ENCODE data around the gene GALNT17.

GALNT17 gene

GRCh38 chr7:71442492-71443190, 310.7 kb downstream of the GALNT17 start:
- TF ChIP-seq, protein P1, sequence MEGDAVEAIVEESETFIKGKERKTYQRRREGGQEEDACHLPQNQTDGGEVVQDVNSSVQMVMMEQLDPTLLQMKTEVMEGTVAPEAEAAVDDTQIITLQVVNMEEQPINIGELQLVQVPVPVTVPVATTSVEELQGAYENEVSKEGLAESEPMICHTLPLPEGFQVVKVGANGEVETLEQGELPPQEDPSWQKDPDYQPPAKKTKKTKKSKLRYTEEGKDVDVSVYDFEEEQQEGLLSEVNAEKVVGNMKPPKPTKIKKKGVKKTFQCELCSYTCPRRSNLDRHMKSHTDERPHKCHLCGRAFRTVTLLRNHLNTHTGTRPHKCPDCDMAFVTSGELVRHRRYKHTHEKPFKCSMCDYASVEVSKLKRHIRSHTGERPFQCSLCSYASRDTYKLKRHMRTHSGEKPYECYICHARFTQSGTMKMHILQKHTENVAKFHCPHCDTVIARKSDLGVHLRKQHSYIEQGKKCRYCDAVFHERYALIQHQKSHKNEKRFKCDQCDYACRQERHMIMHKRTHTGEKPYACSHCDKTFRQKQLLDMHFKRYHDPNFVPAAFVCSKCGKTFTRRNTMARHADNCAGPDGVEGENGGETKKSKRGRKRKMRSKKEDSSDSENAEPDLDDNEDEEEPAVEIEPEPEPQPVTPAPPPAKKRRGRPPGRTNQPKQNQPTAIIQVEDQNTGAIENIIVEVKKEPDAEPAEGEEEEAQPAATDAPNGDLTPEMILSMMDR (IDR thresholded peaks at IDR 0.05; ENCODE audit: borderline replicate concordance, extremely low read depth, low read length, poor library complexity, severe bottlenecking), result no peak
- no peak for TF ChIP-seq EZH2 (IDR thresholded peaks at IDR 0.05; ENCODE audit: borderline replicate concordance, low read depth, low read length, severe bottlenecking)
- H3K4me2 ChIP-seq (ENCODE audit: insufficient read depth, low read length), result peak overlapping the region; percentile 59
- H3K27ac ChIP-seq (ENCODE audit: low read length), result peak overlapping the region; percentile 91
- H2AFZ ChIP-seq (ENCODE audit: low read depth, low read length), result peak overlapping the region; percentile 78
- DNase-seq (peak; percentile 77), ATAC-seq (ENCODE audit: insufficient read depth, low read depth) (peak; percentile 91)
- no peaks in the 10 kb centered on the region for H3K36me3 ChIP-seq (ENCODE audit: insufficient read depth, low read length)
- H3K4me3 ChIP-seq (ENCODE audit: low read depth in 1 of 2, low read length in 2 of 2), result peak overlapping the region in 1 of 2 experiments; percentile 35; a peak in 2 of 4 replicates
- H4K20me1 ChIP-seq (ENCODE audit: insufficient read depth, low read length), result no peaks in the 10 kb centered on the region
- no peaks in the 10 kb centered on the region for H3K27me3 ChIP-seq (ENCODE audit: insufficient read depth, low read length, poor library complexity)
- H3K9me3 ChIP-seq (ENCODE audit: insufficient read depth, low read length, severe bottlenecking), result no peaks in the 10 kb centered on the region
- peaks cover 25% of the 10 kb centered on the region for H3K4me1 ChIP-seq (ENCODE audit: insufficient read depth, low read length)
- peak overlapping the region; percentile 27 for H3K9ac ChIP-seq (ENCODE audit: low read depth, low read length)
- H3K79me2 ChIP-seq (ENCODE audit: insufficient read depth, low read length), result no peaks in the 10 kb centered on the region

DNA sequence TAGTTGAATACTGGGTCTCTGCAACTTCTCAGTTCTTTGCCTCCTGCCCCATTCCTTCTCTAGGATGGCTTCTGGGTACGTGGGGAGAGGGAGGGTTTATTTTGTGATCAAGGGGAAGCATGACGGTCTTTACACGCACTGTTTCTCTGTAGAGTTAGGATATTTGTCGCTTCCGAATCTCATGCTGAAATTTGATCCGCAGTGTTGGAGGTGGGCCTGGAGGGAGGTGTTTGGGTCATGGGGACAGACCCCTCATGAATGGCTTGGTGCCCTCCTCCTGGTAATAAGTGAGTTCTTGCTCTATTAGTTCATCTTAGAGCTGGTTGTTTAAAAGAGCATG, 311.2 kb downstream of the GALNT17 start:
- no peaks in the 10 kb centered on the region for H3K9me3 ChIP-seq (ENCODE audit: insufficient read depth, low read length, severe bottlenecking)
- peaks cover 25% of the 10 kb centered on the region for H3K4me1 ChIP-seq (ENCODE audit: insufficient read depth, low read length)
- peak overlapping the region; percentile 59 for H3K4me2 ChIP-seq (ENCODE audit: insufficient read depth, low read length)
- peak; percentile 52 for ATAC-seq (ENCODE audit: insufficient read depth, low read depth)
- DNase-seq, result no peak
- H2AFZ ChIP-seq (ENCODE audit: low read depth, low read length), result peak overlapping the region; percentile 78
- no peaks in the 10 kb centered on the region for H4K20me1 ChIP-seq (ENCODE audit: insufficient read depth, low read length)
- TF ChIP-seq, protein P1 (IDR thresholded peaks at IDR 0.05; ENCODE audit: borderline replicate concordance, extremely low read depth, low read length, poor library complexity, severe bottlenecking), result no peak
- no peak for TF ChIP-seq EZH2 (IDR thresholded peaks at IDR 0.05; ENCODE audit: borderline replicate concordance, low read depth, low read length, severe bottlenecking)
- H3K27me3 ChIP-seq (ENCODE audit: insufficient read depth, low read length, poor library complexity), result no peaks in the 10 kb centered on the region
- peak overlapping the region; percentile 91 for H3K27ac ChIP-seq (ENCODE audit: low read length)
- no peaks in the 10 kb centered on the region for H3K79me2 ChIP-seq (ENCODE audit: insufficient read depth, low read length)
- H3K36me3 ChIP-seq (ENCODE audit: insufficient read depth, low read length), result no peaks in the 10 kb centered on the region
- H3K4me3 ChIP-seq (ENCODE audit: low read depth in 1 of 2, low read length in 2 of 2), result no peak overlapping the region
- peak overlapping the region; percentile 27; the same call in 1 of the 2 replicates for H3K9ac ChIP-seq (ENCODE audit: low read depth, low read length)

- H3K4me2 ChIP-seq (ENCODE audit: insufficient read depth, low read length), result no peak overlapping the region
- H3K4me3 ChIP-seq (ENCODE audit: low read depth in 1 of 2, low read length in 2 of 2), result no peak overlapping the region
- no peaks in the 10 kb centered on the region for H3K36me3 ChIP-seq (ENCODE audit: insufficient read depth, low read length)
- no peaks in the 10 kb centered on the region for H3K27me3 ChIP-seq (ENCODE audit: insufficient read depth, low read length, poor library complexity)
- no peak overlapping the region for H2AFZ ChIP-seq (ENCODE audit: low read depth, low read length)
- 0 out of 2 replicates have a peak overlapping the region, but pooled peaks have one; percentile 32 for H3K27ac ChIP-seq (ENCODE audit: low read length)
- TF ChIP-seq, protein P1 (IDR thresholded peaks at IDR 0.05; ENCODE audit: borderline replicate concordance, extremely low read depth, low read length, poor library complexity, severe bottlenecking), result no peak
- no peak for TF ChIP-seq EZH2 (IDR thresholded peaks at IDR 0.05; ENCODE audit: borderline replicate concordance, low read depth, low read length, severe bottlenecking)
- no peaks in the 10 kb centered on the region for H3K79me2 ChIP-seq (ENCODE audit: insufficient read depth, low read length)
- H3K4me1 ChIP-seq (ENCODE audit: insufficient read depth, low read length), result peaks cover 25% of the 10 kb centered on the region
- ATAC-seq (ENCODE audit: insufficient read depth, low read depth), result no peak
- no peaks in the 10 kb centered on the region for H4K20me1 ChIP-seq (ENCODE audit: insufficient read depth, low read length)
- H3K9me3 ChIP-seq (ENCODE audit: insufficient read depth, low read length, severe bottlenecking), result no peaks in the 10 kb centered on the region
- no peak for DNase-seq
- H3K9ac ChIP-seq (ENCODE audit: low read depth, low read length), result no peak overlapping the region
These were observed 312.2 kb downstream of the GALNT17 start for GRCh38 chr7:71444130-71444529.

All from DND-41 (cell line).